ENCODE measurements around the gene TMEM178B. TPM values are rescaled to one million over a fixed set of nuclear protein-coding genes. Genes with fewer than 3 reads are reported as not detected.
"Not testable (repeated sequence)": the region's sequence is repeated elsewhere in the genome, so short reads cannot be mapped to it uniquely, and the experiment has no call there.

TMEM178B gene
- total RNA-seq: 19.7 and 22.1 TPM in 2 replicates
- long read RNA-seq, partial matches to known transcripts: 0 of 30 reads
- long read RNA-seq, other reads (novel, unspliced or antisense): 30 of 30 reads

DNA sequence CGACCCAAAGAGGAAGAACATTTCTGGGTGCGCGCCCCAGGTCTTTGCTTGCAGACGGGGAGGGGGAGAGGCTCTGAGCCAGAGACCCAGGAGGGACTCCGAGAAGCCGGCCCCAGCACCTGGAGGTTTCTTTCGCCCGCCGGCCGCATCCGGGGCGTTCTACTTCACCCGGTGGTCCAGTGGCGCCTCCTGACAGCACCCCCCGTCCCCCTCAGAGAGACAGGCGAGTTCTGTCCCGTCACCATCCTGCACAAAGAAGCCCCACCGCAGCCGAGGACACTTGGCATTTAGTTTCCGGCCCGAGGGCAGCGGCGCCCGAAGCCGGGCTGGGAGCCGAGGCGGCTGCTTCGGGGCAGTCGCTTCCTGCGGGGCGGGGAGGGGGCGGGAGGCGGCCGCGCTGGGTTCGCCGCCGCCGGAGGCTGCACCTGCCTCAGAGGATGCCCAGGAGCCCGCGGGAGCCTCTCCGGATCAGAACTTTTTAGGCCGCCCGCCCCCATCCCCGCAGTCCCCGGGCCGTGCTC, at the start of gene TMEM178B:
Gene TMEM178B, plus strand, starts transcription at position 424 of the 521 bp plus-strand sequence.
- peak within 1 kb of the TSS; percentile 95 for H3K4me3 Mint-ChIP-seq
- DNase-seq (ENCODE audit: low read depth, low spot score): peak; percentile 44
- H3K27ac Mint-ChIP-seq (ENCODE audit: unreplicated experiment): no peak within 1 kb of the TSS
- peaks cover 20% of the 10 kb centered on the region for H3K27me3 Mint-ChIP-seq (ENCODE audit: low read depth)
- H3K9me3 Mint-ChIP-seq: no peaks in the 10 kb centered on the region
- no peaks in the 10 kb centered on the region for H3K36me3 Mint-ChIP-seq (ENCODE audit: low read depth)
- peaks cover 23% of the 10 kb centered on the region for H3K4me1 Mint-ChIP-seq
- TF ChIP-seq, protein P1, sequence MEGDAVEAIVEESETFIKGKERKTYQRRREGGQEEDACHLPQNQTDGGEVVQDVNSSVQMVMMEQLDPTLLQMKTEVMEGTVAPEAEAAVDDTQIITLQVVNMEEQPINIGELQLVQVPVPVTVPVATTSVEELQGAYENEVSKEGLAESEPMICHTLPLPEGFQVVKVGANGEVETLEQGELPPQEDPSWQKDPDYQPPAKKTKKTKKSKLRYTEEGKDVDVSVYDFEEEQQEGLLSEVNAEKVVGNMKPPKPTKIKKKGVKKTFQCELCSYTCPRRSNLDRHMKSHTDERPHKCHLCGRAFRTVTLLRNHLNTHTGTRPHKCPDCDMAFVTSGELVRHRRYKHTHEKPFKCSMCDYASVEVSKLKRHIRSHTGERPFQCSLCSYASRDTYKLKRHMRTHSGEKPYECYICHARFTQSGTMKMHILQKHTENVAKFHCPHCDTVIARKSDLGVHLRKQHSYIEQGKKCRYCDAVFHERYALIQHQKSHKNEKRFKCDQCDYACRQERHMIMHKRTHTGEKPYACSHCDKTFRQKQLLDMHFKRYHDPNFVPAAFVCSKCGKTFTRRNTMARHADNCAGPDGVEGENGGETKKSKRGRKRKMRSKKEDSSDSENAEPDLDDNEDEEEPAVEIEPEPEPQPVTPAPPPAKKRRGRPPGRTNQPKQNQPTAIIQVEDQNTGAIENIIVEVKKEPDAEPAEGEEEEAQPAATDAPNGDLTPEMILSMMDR (conservative IDR thresholded peaks at IDR 0.05): no peak

- Mint-ChIP-seq H3K9me3 (peaks cover 22% of the 10 kb centered on the region), H3K4me3 (no peak overlapping the region), H3K36me3 (ENCODE audit: low read depth) (peaks cover 15% of the 10 kb centered on the region), H3K27me3 (ENCODE audit: low read depth) (peaks cover 54% of the 10 kb centered on the region), H3K4me1 (no peaks in the 10 kb centered on the region), H3K27ac (ENCODE audit: unreplicated experiment) (no peak overlapping the region)
- TF ChIP-seq, protein P1 (conservative IDR thresholded peaks at IDR 0.05): no peak
- no peak for DNase-seq (ENCODE audit: low read depth, low spot score)
These were observed 49.2 kb upstream of the TMEM178B start for GRCh38 chr7:141024668-141025067.

GRCh38 chr7:141027043-141027442, 46.8 kb upstream of the TMEM178B start:
- H3K27ac Mint-ChIP-seq (ENCODE audit: unreplicated experiment): no peak overlapping the region
- H3K27me3 Mint-ChIP-seq (ENCODE audit: low read depth): peaks cover 30% of the 10 kb centered on the region
- peaks cover 26% of the 10 kb centered on the region for H3K9me3 Mint-ChIP-seq
- TF ChIP-seq, protein P1 (conservative IDR thresholded peaks at IDR 0.05): no peak
- peaks cover 1% of the 10 kb centered on the region for H3K4me1 Mint-ChIP-seq
- no peak overlapping the region for H3K4me3 Mint-ChIP-seq
- H3K36me3 Mint-ChIP-seq (ENCODE audit: low read depth): peaks cover 20% of the 10 kb centered on the region
- DNase-seq (ENCODE audit: low read depth, low spot score): no peak

DNA sequence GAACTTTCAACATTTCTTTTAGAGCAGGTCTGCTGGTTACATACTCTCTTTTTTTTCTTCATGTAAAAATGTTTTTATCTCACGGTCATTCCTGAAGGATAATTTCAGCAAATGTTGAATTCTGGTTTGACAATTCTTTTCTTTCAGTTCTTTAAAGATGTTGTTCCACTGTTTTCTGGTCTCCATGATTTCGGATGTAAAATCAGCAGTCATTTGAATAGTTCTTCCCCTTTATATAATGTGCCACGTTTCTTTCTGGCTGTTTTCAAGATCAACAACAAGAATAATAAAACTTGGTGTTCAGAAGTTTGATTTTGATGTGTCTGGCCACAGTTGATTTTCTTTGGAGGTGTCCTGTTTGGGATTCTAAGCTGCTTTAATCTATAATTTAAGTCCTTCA, 45.1 kb upstream of the TMEM178B start:
- peaks cover 20% of the 10 kb centered on the region for H3K36me3 Mint-ChIP-seq (ENCODE audit: low read depth)
- peaks cover 8% of the 10 kb centered on the region for H3K4me1 Mint-ChIP-seq
- no peak overlapping the region for H3K4me3 Mint-ChIP-seq
- peaks cover 15% of the 10 kb centered on the region for H3K27me3 Mint-ChIP-seq (ENCODE audit: low read depth)
- H3K27ac Mint-ChIP-seq (ENCODE audit: unreplicated experiment): no peak overlapping the region
- TF ChIP-seq, protein P1 (conservative IDR thresholded peaks at IDR 0.05): no peak
- DNase-seq (ENCODE audit: low read depth, low spot score): no peak
- peaks cover 31% of the 10 kb centered on the region for H3K9me3 Mint-ChIP-seq

DNA sequence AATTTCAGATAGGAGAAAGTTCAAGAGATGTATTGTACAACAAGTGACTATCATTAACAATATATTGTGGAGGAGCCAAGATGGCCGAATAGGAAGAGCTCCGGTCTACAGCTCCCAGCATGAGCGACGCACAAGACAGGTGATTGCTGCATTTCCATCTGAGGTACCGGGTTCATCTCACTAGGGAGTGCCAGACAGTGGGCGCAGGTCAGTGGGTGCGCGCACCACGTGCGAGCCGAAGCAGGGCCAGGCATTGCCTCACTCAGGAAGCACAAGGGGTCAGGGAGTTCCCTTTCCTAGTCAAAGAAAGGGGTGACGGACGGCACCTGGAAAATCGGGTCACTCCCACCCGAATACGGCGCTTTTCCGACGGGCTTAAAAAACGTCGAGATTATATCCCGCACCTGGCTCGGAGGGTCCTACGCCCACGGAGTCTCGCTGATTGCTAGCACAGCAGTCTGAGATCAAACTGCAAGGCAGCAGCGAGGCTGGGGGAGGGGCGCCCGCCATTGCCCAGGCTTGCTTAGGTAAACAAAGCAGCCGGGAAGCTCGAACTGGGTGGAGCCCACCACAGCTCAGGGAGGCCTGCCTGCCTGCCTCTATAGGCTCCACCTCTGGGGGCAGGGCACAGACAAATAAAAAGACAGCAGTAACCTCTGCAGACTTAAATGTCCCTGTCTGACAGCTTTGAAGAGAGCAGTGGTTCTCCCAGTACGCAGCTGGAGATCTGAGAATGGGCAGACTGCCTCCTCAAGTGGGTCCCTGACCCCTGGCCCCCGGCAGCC, 41.1 kb upstream of the TMEM178B start:
- H3K27me3 Mint-ChIP-seq (ENCODE audit: low read depth); DNase-seq (ENCODE audit: low read depth, low spot score); H3K4me1 Mint-ChIP-seq: not testable (repeated sequence)
- Mint-ChIP-seq H3K36me3 (ENCODE audit: low read depth) (peaks cover 13% of the 10 kb centered on the region), H3K4me3 (peak overlapping the region; percentile 23), H3K9me3 (peaks cover 17% of the 10 kb centered on the region), H3K27ac (ENCODE audit: unreplicated experiment) (peak overlapping the region; percentile 50)

- H3K27ac Mint-ChIP-seq (ENCODE audit: unreplicated experiment); H3K9me3 Mint-ChIP-seq; H3K27me3 Mint-ChIP-seq (ENCODE audit: low read depth): not testable (repeated sequence)
These were observed 35.8 kb upstream of the TMEM178B start for GRCh38 chr7:141038100-141038499.

More at GRCh38 chr7:141038100-141038499, 35.8 kb upstream of the TMEM178B start:
- DNase-seq (ENCODE audit: low read depth, low spot score); H3K4me1 Mint-ChIP-seq; H3K4me3 Mint-ChIP-seq; H3K36me3 Mint-ChIP-seq (ENCODE audit: low read depth): not testable (repeated sequence)
